ENCODE data around the gene BTBD7.

Gene BTBD7

DNA sequence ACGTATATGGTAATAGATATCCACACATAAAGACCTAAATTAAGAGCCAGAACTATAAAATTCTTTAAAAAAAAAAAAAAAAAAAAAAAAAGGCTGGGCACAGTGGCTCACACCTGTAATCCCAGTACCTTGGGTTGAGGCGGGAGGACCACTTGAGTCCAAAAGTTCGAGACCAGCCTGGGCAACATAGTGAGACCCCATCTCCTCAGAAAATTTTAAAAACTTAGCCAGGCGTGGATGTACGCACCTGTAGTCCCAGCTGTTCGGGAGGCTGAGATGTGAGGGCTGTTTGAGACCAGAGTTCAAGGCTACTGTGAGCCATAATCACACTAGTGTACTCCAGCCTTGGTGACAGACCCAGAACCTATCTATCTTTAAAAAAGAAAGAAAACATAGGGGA lies 4.3 kb downstream of the BTBD7 start:
- no peak for DNase-seq

DNA sequence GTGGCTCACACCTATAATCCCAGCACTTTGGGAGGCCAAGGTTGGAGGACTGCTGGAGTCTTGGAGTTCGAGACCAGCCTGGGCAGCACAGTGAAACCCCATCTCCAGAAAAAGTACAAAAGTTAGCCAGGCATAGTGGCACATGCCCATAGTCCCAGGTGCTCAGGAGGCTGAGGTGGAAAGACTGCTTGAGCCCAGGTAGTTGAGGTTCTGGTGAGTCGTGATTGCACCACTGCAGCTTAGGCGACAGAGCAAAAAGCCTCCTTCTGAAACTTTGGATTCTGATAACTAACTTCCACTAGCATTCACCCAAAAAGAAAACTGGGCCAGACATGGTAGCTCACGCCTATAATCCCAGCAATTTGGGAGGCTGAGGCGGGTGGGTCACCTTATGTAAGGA lies 6.6 kb downstream of the BTBD7 start:
- no peak for DNase-seq

DNA sequence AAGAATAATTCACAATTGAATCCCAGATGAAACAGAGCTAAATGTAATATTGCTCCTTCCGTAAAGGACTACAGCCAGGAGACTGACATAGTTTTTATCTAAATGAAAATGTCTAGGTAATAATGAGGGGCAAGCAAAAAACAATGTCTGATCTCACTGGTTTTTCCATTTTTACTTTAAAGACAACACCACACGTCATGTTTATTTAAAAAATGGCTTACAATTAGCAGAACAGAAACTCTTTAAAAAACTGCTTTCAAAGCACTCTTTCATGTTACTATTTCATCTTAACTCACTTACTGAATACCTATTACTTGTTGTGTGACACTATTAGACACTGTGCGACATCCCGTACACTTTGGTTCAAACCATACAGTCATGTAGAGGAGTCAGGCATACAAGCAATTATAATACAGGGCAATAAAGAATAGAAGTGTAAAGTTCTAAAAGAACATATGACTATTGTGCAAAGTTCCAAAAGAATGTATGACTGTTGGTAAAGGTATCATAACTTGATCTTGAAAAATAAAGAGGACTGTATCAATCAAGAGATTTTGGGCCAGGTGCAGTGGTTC lies 9.1 kb downstream of the BTBD7 start:
- DNase-seq: no peak

DNA sequence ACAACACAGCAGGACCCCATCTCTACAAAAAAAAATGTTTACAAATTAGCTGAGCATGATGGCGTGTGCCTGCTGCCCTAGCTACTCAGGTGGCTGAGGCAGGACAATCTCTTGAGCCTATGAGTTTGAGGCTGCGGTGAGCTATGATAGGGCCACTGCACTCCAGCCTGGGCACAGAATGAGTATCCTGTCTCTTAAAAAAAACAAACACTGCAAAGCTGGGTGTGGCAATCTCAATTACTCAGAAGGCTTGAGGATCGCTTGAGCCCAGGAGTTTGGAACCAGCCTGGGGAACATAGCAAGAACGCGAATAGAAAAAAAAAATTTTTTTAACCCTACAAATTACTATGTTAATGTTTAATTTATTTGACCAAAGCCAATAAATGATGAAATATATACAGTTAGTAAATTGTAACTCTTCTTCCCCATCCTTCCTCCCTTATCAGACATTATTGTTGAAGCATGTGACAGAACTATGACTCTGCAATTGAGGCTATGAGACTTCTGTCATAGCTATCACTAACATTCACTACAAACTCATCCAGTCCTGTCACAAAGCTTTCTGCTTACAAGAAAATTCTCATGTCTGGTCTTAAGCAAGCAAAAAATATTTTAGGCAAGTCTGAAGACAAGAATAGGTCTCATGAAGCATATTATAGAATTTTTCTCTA lies 9.8 kb downstream of the BTBD7 start:
- DNase-seq: no peak

DNA sequence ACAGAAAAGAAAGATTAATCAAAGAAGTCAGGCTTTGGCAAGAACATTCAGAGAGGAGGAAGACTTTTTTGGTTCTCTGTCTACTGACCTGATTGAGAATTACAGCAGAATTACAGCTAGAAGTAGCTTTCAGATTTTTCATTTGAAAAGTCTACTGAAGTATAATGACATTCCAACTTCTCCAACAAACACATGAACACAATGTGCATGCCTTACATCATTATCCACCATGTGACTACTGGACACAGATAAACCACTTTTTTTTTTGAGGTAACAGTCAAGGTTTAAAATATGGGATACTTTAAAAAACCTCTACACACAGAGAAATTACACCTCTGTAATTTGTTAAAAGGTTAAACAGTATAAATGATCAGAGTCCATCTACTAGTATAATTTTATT lies 12.3 kb downstream of the BTBD7 start:
- no peak for DNase-seq

DNA sequence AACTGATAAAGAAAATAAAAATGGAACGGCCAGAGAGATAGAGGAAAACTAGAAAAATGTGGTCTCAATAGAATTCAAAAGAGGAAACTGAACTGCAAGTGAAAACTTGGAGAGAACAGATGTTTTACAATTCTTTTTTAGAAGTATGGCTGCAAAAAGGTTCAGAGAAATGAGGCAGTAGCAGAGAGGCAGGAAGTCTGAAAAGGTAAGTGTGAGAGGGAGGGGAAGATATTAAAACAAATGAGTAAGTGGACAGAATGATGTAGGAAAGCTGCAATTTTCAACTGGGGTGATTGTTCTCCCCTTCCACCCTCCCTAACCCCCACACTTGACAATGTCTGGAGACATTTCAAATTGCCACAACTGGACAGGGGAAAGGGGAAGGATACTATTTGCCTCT lies 12.9 kb downstream of the BTBD7 start:
- DNase-seq: no peak

DNA sequence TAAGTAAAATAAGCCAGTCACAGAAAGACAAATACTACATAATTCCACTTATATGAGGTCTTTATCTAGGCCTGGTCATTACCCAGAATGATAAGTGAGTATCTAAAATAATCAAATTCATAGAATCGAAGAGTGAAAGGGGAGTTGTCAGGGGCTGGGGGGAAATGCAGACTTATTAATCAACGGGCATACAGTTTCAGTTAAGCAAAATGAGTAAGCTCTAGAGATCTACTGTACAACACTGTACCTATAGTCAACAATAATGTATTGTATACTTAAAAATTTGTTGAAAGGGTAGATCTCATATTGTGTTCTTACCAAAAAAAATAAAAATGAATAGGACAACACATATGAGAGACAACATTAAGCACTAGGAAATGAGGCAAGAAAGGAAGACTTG lies 13.3 kb downstream of the BTBD7 start:
- DNase-seq: no peak

DNA sequence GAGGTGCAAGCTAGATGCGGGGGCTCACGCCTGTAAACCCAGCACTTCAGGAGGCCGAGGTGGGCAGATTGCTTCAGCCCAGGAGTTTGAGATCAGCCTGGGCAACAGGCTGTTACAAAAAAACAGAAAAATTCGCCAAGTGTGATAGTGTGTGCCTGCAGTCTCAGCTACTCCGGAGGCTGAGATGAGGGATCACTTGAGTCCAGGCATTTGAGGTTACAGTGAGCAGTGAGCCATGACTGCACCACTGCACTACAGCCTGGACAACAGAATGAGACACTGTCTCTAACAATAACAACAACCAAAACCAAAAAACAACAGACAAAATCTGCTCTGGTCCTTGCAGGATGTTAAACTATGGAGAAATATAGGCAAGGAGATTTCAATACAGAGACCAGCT lies 13.9 kb downstream of the BTBD7 start:
- DNase-seq: no peak

DNA sequence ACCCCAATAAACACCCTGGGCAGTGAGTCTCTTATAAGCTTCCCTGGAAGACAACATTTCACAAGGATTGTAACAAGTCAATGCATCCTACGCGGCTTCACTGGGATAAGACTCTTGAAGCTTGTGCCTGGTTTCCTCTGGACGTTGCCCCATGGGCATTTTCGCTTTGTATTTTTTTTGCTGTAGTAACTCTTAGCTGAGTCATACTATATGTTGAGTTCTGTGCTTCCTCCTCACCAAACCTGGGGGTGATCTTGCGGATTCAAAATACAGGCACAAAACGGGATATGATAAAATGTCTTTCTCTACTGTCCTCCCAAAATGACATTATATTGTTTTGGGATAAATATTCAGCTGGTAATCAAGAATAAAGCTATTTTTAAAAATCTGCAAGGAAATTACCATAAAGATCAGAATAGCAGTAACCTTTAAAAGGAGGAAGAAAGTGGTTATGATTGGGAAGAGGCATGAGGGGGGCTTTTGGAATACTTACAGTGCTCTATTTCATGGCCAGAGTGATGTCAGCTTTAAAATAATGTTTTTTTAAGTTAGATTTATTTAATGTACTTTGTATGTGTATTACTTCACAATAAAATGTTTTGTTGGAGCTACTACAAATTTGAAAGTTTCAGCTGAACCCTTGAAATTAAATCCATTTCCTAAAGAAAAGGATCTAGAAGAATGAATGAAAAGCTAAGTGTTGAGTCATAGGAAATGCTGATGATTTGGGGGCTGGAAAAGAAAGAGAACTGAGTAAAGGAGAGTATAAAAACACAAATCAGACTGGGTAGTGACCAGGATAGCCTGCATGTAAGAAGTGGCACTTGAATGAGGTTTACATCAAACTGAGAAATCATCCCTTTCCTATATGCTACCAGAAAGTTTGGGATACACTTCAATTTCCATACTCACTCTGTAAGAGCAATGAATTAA lies 14.7 kb downstream of the BTBD7 start:
- DNase-seq: no peak

DNA sequence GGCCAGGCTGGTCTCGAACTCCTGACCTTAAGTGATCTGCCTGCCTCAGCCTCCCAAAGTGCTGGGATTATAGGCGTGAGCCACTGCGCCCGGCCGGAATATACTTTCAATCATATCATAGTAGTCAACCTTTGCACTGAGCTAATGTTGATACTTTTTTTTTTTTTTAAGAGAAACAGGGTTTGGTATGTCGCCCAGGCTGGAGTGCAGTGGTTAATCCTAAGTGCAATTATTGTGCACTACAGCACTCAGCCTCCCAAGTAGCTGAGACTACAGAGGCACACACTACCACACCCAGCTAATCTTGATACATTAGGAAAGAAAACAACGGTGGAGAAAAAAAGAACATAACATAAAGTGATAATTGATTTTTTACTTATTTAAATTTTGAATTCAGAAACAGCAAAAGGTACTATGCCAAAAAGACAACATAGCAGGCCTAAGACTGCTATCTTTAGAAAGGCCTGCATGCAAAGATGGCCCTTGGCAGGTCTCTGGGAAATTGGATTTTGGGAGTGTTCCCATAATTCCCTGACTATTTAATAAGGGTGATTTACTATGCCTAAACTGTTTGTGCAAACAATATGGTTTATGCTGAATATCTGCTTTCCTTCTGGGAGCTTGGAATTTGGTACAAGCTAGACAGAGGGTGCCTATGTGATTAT lies 15.5 kb downstream of the BTBD7 start:
- DNase-seq: no peak

DNA sequence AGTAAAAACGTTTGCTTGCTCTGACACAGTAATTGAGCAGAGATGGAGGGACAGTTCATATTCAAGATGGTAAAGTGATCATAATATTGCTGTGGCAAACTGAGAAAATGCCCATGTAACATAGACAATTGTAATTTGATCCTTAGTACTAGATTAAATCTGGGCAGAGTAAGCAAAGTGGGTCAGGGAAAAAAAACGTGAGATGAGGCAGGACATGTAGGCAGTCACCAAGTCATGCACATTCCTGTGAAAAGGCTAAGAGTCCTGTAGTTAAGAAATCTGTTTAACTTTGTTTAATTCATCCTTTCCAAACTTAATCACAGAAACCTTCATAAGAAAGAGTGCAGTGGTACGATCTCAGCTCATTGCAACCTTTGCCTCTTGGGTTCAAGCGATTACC lies 16.1 kb downstream of the BTBD7 start:
- DNase-seq: no peak

DNA sequence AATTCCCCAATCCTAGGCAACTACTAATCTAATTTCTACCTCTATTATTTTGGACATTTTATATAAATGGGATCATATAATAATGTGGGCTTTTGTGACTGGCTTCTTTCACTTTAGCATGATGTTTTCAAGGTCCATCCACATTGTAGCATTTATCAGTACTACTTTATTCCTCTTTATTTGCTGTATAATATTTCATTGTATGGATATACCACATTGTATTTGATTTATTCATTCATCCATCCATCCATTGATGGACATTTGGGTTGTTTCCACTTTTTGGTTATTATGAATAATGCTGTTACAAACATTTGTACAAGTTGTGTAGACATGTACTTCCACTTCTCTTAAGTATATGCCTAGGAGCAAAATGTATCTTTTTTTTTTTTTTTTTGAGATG lies 17.3 kb downstream of the BTBD7 start:
- DNase-seq: no peak

DNA sequence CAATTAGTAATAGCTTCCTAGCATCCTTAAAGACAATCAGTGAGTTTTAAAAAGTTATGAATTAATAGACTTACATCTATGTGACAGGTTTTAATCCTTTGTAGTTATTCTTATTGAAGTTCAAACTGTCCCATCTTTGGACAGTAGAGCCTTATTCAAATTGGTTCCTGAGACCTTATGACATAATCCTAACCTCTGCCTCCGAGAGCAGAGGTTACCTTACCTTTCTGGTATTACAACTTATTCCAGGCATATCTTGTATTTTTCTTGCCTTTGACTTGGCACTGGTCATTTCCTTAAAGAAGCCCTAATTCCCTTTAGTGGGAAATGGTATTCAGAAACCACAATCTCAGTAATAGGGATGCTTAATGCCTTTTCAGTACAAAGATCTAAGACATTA lies 21.8 kb downstream of the BTBD7 start:
- DNase-seq: no peak

DNA sequence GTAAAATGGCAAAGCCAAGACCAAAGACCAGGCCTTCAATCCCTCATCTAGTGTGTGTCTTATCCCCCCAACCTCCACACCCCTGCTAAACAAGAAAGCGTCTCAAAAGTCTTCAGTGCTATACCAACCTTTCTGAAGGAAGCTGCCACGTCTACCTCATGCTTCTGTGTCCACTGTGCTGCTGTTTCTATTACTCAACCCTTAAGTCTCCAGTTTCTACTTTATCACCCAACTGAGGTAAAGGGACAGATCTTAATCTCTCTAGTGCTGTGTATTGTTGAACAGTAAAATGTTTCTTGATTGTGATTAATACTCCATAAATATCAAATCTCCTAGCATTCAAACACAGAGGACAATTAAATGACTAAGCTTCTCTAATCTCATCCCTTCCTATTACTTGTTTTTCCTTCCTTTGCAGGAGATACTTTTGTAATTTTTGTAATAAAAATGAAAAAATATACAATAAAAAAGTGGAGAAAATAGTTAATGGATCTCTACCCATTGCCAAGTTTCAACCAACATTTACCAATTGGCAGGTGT lies 23.3 kb downstream of the BTBD7 start:
- no peak for DNase-seq

DNA sequence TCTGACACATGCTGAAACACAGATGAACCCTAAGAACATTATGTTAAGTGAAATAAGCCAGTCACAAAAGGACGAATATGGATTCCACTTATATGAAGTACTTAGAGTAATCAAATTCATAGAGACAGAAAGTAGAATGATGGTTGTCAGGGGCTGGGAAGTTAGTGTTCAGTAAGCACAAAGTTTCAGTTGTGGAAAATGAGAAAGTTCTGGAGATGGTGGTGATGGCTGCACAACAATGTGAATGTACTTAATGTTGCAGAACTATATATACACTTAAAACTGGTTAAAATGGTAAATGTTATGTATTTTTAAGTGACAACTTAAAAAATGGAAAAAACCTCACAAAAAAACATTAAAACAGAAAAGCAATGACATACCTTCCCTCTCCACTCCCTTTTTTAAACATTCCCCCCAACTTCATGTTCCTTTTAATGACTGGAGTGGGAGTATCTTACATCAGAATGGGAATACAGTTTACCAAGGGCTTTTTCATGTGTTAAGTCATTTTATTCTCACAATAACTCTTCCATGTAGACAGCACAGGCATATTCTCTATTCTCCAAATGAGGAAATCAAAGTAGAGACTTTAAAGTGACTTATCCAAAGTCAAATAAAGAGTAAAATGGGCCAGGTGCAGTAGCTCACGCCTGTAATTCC lies 24.0 kb downstream of the BTBD7 start:
- no peak for DNase-seq

DNA sequence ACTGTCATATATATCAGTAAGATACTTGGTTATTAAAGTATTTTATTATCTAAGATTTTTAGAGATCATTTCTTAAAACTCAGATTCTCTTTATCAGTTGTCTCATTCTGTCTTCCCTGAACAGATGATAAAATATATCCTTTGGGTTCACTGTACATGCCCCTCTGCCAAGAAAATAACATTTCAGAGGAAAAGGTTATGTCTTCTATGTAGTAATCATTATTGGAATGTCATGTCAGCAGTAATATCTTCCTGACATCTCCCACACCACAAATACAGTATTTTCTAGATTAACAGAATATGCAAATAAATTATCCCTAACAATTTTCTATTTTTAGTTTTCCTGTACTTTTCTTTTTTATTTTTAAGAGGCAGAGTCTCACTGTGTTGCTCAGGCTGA lies 26.0 kb downstream of the BTBD7 start:
- no peak for DNase-seq

DNA sequence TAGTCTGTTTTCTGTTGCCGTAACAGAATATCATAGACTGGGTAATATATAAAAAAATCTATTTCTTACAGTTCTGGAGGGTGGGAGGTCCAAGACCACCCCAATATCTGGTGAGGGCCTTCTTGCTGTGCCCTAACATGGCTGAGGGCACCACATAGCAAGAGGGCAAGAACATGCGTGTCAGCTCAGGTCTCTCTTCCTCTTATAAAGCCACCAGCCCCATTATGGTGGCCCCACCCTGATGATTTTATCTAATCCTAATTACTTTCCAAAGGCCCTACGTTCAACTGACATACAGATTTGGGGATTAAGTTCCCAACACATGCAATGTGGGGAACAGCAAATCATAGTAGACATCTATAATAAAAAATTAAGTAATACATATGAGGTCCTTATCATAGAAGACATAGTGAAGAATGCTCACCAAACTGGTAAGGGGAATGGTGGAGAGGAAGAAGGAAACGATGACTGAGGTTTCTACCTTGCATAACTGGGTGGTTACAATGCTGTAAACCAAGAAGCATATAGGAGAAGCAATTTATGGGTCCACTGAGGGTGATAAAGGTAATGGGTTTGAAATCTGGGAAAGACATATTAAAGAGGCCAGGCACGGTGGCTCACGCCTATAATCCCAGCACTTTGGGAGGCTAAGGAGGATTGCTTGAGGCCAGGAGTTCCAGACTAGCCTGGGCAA lies 27.0 kb downstream of the BTBD7 start:
- no peak for DNase-seq

DNA sequence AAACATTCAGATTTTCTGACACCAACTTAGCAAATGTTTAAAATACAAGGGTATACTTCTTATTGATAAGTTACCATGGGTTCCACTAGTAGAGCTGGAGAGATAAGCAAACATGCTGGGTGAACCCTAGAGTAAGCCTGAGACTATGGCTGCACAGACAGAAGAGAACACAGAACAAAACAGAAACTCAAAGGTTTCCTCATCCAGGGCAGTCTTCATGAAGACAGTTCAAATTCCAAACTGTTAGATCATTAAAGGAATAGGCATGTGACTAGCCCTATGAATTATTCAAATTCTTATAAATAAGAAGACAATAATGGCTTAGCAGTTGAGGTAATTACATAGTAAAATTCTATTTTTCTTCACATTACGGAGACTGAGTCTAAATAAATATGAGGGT lies 28.1 kb downstream of the BTBD7 start:
- no peak for DNase-seq

DNA sequence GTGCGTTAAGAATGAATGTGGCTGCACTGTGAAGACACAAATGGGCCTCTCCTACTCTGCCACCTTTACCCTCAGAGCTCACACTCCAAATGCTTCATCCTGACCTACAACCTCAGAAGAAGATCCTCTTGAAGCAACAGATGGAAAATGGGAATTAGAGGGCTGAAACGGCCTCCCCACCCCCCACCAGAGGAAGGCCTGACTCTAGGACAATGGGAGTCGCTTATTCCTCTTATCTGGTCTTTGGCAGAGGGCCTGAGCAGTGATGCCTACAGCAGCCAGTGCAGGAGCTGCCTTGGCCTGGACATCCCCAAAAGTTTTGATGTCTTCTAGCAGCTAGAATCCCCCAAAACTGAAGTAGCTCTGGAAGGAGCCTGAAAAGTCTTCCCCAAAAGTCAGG lies 29.2 kb downstream of the BTBD7 start:
- DNase-seq: no peak

DNA sequence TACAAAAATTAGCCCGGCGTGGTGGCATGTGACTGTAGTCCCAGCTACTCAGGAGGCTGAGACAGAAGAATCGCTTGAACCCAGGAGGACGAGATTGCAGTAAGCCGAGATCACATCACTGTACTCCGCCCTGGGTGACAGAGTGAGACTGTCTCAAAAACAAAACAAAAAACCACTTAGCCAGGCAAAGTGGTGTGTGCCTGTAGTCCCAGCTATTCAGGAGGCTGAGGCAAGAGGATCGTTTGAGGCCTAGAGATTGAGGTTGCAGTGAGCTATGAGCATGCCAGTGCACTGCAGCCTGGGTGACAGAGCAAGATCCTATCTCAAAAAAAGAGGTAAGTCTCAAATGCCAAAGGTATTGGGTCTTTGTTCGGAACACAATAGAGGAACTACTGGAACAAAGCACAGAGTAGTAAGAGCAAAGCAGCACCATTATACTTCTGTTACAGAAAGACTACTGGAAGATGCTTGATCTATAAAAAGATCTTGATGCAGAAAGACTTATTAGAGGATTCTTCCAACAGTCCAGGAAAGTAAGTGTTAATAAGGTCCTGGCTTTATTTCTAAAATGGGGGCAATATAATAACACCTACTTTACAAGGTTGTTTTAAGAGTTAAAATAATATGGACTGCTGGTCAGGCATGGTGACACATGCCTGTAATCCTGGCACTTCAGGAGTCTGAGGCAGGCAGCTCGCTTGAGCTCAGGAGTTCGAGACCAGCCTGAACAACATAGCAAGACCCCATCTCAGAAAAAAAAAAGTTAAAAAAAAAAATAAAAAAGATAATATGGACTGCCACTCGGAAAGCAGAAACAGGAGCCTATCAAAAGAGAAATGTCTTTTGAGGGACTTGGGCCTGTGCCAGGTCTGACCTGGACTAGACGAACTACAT lies 29.9 kb downstream of the BTBD7 start:
- no peak for DNase-seq

DNA sequence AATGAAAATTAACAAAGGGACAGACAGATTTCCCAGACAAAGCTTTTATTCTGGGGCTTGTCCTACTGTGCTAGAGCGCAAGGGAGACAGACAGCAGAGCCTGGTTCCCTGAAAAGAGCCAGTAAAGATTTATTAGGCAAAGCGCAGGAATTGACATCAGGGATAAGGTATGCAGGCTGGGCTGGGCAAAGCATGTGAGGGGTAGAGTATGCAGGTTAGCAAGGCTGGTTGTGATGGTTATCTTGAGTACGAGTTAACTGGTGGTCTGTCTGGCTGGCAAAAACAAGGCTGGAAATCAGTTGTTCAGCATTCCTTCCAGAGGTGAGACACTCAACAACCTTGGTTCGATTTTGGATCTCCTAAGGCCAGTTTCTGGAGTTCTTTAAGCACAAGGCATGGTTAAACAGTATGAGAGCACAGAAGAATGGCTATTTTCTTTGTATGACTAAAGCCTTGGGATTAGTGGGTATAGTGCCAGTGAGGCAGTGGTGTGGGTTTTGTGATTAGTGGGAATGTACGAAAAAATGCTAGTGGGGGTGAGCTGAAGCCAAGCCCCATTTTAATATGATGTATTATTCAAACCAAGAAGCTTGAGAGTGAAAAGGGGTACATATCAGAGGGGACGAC lies 30.9 kb downstream of the BTBD7 start:
- DNase-seq: no peak
